ENCODE measurements around the gene CEP78. TPM values are rescaled to one million over a fixed set of nuclear protein-coding genes. Genes with fewer than 3 reads are reported as not detected.
A peak's percentile ranks its signal among the peaks of the same experiment; 100 is the strongest.

CEP78 gene
- total RNA-seq, 2 experiments from 2014 or later = 10.5 to 12.1 TPM

DNA sequence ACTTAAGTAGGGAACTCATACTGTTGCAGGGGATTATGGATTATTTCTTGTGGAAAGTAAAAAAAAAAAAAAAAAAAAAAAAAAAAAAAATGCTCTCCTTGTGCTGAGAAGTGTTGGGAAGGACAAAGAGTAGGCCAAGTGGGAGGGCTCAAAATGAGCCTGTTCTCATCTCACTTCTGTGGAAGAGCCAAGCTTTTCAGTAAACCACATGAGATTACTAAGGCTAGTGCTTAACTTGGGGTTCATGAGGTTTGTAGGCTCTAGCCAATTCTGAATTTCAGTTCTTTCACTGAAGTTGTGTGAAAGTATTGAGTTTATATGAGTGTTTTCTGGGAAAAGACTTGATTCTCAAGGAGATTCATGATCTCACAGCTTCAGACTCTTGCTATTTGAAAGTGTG, 23.0 kb upstream of the CEP78 start:
- Histone ChIP-seq H3K27ac (ENCODE audit: low read depth in 1 of 2, low read length in 2 of 2) (peak overlapping the region in 1 of 2 donors; percentile 63), H3K27me3 (ENCODE audit: control insufficient read depth in 1 of 2, insufficient read depth in 2 of 2, low read length in 2 of 2) (no peaks in the 10 kb centered on the region), H3K4me1 (ENCODE audit: insufficient read depth, low read length) (peaks cover 26% of the 10 kb centered on the region), H3K36me3 (ENCODE audit: insufficient read depth, low read length) (no peaks in the 10 kb centered on the region), H3K9me3 (ENCODE audit: control insufficient read depth in 1 of 2, insufficient read depth in 1 of 2, low read length in 2 of 2) (no peaks in the 10 kb centered on the region), H3K4me3 (ENCODE audit: low read length) (no peak overlapping the region)
- Mint-ChIP-seq H3K4me3 (no peak overlapping the region), H3K27me3 (no peaks in the 10 kb centered on the region), H3K27ac (peak overlapping the region; percentile 84), H3K9me3 (peaks cover under 1% of the 10 kb centered on the region), H3K36me3 (ENCODE audit: low read depth) (no peaks in the 10 kb centered on the region), H3K4me1 (ENCODE audit: low read depth) (peaks cover 51% of the 10 kb centered on the region)
- CTCF ChIA-PET = no interaction called here
- ATAC-seq (ENCODE audit: poor library complexity) (no peak), DNase-seq (no peak)
- intact Hi-C loops (cut with DNase I, micrococcal nuclease) = loop anchor here (1.0 to 10.0 kb wide), 8 partner anchors 96 to 781 kb away; partner anchors contain the start of gene GNAQ (in 1 of the 2)
- TF ChIP-seq, protein P1, sequence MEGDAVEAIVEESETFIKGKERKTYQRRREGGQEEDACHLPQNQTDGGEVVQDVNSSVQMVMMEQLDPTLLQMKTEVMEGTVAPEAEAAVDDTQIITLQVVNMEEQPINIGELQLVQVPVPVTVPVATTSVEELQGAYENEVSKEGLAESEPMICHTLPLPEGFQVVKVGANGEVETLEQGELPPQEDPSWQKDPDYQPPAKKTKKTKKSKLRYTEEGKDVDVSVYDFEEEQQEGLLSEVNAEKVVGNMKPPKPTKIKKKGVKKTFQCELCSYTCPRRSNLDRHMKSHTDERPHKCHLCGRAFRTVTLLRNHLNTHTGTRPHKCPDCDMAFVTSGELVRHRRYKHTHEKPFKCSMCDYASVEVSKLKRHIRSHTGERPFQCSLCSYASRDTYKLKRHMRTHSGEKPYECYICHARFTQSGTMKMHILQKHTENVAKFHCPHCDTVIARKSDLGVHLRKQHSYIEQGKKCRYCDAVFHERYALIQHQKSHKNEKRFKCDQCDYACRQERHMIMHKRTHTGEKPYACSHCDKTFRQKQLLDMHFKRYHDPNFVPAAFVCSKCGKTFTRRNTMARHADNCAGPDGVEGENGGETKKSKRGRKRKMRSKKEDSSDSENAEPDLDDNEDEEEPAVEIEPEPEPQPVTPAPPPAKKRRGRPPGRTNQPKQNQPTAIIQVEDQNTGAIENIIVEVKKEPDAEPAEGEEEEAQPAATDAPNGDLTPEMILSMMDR (IDR thresholded peaks at IDR 0.05) = no peak
- POLR2A ChIA-PET = interaction anchor here (1.0 to 1.6 kb wide), 2 partner anchors 12 to 236 kb away, joined by 4 to 7 read pairs; no protein-coding TSS in a partner anchor

DNA sequence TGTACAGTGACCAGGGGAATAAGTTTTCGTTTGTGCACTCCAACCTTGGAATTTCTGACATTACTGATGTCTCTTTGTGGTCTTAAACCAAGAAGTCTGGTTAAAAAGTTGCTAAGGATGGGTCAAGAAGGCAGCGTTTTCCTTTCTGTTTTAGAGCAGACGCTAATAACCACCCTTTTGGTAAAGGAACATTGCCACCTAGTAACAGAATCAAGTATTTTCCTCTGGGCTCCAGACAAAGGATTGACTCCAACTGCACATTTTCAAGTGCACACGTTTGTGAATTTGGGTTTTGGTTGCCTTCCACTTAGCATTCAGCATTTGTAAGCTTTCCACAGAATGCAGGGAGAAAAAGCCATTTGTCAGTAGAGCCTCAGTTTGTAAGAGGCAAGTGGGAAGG, 22.2 kb upstream of the CEP78 start:
- H3K9me3 ChIP-seq (ENCODE audit: control insufficient read depth in 1 of 2, insufficient read depth in 1 of 2, low read length in 2 of 2) = no peaks in the 10 kb centered on the region
- H3K4me1 Mint-ChIP-seq (ENCODE audit: low read depth) = peaks cover 47% of the 10 kb centered on the region
- no peak overlapping the region for H3K4me3 Mint-ChIP-seq
- DNase-seq = peak in 3 of 14 experiments; percentile 61 to 62 (median 62)
- POLR2A ChIA-PET = interaction anchor here (0.8 to 1.8 kb wide), 3 partner anchors 11 to 23 kb away, joined by 3 to 7 read pairs (median 6); partner anchors contain the start of gene CEP78
- intact Hi-C loops (cut with DNase I, micrococcal nuclease) = loop anchor here (1.0 to 10.0 kb wide), 9 partner anchors 96 to 781 kb away; partner anchors contain the start of gene GNAQ (in 1 of the 2)
- ATAC-seq (ENCODE audit: poor library complexity) = peak; percentile 73
- H3K4me3 ChIP-seq (ENCODE audit: low read length) = no peak overlapping the region
- TF ChIP-seq, protein P1 (IDR thresholded peaks at IDR 0.05) = peak; percentile 66
- no peaks in the 10 kb centered on the region for H3K9me3 Mint-ChIP-seq
- CTCF ChIA-PET = no interaction called here
- H3K36me3 Mint-ChIP-seq (ENCODE audit: low read depth) = no peaks in the 10 kb centered on the region
- H3K27ac Mint-ChIP-seq = no peak overlapping the region
- peaks cover 26% of the 10 kb centered on the region for H3K4me1 ChIP-seq (ENCODE audit: insufficient read depth, low read length)
- H3K27ac ChIP-seq (ENCODE audit: low read depth in 1 of 2, low read length in 2 of 2) = no peak overlapping the region
- H3K27me3 Mint-ChIP-seq = no peaks in the 10 kb centered on the region
- no peaks in the 10 kb centered on the region for H3K36me3 ChIP-seq (ENCODE audit: insufficient read depth, low read length)
- no peaks in the 10 kb centered on the region for H3K27me3 ChIP-seq (ENCODE audit: control insufficient read depth in 1 of 2, insufficient read depth in 2 of 2, low read length in 2 of 2)

- H3K9me3 ChIP-seq (ENCODE audit: control insufficient read depth in 1 of 2, insufficient read depth in 1 of 2, low read length in 2 of 2) = no peaks in the 10 kb centered on the region
- no peaks in the 10 kb centered on the region for H3K27me3 ChIP-seq (ENCODE audit: control insufficient read depth in 1 of 2, insufficient read depth in 2 of 2, low read length in 2 of 2)
- Mint-ChIP-seq H3K27me3 (no peaks in the 10 kb centered on the region), H3K4me1 (ENCODE audit: low read depth) (peaks cover 42% of the 10 kb centered on the region), H3K27ac (no peak overlapping the region), H3K9me3 (no peaks in the 10 kb centered on the region), H3K4me3 (no peak overlapping the region), H3K36me3 (ENCODE audit: low read depth) (no peaks in the 10 kb centered on the region)
- H3K27ac ChIP-seq (ENCODE audit: low read depth in 1 of 2, low read length in 2 of 2) = no peak overlapping the region
- H3K4me1 ChIP-seq (ENCODE audit: insufficient read depth, low read length) = peaks cover 26% of the 10 kb centered on the region
- TF ChIP-seq, protein P1 (IDR thresholded peaks at IDR 0.05) = no peak
- DNase-seq (no peak), ATAC-seq (ENCODE audit: poor library complexity) (no peak)
- intact Hi-C loops (cut with DNase I, micrococcal nuclease) = loop anchor here (2.0 to 10.0 kb wide), 6 partner anchors 97 to 782 kb away; partner anchors contain the start of gene GNAQ (in 1 of the 2)
- H3K4me3 ChIP-seq (ENCODE audit: low read length) = no peak overlapping the region
- ChIA-PET POLR2A (interaction anchor here (0.8 to 1.9 kb wide), 4 partner anchors 13 to 95 kb away, joined by 3 to 6 read pairs (median 4); partner anchors contain the start of gene CEP78), CTCF (no interaction called here)
- no peaks in the 10 kb centered on the region for H3K36me3 ChIP-seq (ENCODE audit: insufficient read depth, low read length)
These were observed 21.4 kb upstream of the CEP78 start for GRCh38 chr9:78214492-78214891.
